Stimulated activated CD4-positive, alpha-beta T cell treated with anti-CD3 and anti-CD28 coated beads, Interleukin-2, amount 100 ng/mL, for 4 hours (primary cell): ENCODE results near the gene POM121L2.
"Not testable (repeated sequence)": the region's sequence is repeated elsewhere in the genome, so short reads cannot be mapped to it uniquely, and the experiment has no call there.

Experiments used
- DNase-seq: peaks from one replicate; pipeline ENCODE4 v3.0.0-alpha.2; 2020; ENCODE audit warnings: low read depth

The POM121L2 gene

DNA sequence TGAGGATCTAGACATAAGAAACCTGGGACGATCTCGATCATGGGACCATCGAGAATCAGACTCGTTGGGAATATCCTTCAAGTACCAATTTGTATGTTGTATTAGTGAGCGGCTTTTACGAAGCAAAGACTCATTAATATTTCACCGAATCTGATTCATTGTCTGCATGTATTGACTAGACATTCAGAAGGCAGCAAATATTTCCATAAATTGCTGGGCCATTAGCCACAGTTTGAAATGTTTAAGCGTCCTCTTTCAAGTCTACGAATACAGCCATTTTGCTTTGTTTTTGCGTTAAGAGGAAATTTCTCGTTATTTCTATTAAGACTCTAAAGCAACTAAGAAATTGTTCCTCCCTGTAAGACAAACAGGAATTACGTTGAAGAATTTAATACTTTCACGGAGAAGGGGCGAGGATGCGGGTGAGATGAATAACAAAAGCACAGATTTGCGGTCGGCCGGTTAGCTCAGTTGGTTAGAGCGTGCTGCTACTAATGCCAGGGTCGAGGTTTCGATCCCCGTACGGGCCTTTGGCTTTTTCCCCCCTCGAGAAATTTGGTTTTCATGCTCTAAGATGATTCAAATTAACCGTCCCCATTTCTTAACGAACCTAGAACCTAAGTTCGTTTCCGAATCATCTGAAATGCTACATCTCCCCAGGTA, 18.5 kb downstream of the POM121L2 start:
- DNase-seq = no peak

DNA sequence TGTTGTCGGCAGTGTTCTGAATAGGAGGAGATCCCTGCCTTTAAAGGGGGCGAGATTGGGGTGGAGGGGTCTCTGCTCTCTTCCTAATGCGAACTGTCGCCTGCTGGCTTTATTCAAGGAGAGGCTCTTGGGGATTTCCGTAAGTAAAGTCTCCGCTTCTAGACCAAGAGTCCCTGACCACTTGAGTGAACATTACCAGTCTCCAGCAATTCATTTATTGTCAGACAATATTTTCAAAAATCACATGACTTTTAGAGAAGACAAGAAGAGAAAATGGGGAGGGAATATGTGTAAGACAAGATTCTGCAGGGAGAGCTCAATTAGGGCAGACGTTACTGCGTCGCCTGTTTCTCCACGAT, 21.2 kb downstream of the POM121L2 start:
- no peak for DNase-seq

DNA sequence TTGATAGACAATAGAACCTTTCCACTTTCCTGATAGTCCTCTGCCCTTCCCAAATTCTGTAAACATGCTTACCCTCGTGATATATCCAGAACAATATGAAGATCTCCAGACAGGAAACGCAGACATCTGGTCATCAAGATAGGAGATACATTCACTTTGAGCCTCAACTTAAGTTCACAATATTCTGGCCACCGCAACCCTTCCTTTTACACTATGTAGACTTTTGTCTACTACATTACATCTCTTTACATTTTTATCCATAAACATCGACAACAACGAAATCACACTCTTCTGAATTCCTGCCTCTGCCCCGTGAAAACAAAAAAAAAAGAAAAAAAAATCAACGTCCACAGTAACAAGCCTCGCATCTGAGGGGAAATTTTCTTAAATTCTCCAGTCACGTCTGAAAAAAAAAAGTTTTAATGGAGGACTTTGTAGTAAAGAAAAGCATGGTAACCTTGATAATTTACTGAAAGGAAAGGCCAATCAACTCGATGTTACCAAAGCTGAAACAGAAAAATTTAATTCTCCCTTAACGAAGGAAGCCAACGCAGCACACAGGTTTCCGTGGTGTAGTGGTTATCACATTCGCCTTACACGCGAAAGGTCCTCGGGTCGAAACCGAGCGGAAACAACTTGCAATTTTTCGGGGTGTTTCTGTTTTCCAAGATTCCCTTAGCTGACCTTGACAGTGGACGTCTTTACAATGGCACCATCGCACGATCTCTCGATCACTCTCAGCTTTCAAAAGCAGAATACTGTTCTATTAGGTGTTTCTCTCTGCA, 21.8 kb downstream of the POM121L2 start:
- DNase-seq = no peak

DNA sequence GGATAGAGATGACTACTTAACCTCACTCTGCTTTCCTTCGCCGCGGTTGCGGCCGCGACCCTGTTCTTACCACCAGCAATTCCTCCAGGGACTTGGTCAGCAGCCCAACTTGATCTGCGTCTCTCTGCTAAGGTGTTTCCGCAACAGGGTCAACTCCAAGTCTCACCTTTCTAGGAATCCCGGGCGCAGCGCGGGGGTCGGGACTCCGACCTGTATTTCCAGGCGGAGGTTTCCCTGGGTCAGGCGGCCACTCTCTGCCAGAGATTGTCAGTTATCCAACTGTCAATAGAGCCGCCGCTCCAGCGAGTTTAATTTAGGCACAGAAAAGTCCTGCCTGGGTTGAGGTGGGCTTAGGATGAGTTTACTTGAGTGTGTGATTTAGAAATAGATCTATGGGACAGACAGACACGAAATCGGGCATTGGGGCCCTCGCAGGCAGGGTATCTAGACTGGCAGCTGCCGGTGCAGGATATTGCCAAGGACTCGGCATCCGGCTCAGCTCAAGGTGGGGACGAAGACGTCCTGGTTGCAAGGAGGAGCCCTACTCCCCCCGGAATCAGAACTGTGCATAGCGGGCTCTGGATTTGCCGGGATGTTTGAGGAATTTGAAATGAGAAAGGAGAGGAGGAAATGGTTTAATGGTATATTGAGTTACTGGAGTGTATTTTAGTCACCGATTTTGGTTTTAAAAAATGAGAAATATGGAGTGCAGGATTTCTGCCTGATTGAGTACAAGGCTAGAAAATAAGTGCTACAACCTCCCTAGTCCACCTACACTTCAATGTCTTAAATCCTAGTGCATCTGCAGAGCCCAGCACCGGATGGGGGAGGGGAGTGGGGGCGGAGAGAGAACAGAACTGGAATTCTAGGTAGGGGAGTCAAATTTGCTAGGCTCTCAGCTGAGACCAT, 23.7 kb downstream of the POM121L2 start:
- no peak for DNase-seq

DNA sequence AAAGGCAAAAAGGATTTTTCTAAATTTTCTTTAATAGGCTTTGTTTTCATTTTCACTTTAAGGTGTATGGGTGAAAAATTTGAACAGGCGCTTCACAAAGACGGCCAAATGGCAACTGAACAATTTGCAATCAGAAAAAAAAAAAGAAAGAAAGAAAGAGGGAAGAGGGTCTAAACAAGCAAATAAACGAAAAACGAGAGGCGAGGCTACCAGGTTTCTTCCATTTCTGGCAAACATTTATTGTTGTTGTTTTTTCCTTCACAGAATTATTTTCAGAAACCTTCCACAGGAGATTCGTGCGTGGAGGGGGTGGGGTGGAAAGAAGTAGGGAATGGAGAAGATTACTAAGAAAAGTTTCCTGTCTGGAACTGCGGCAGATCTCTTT, 24.3 kb downstream of the POM121L2 start:
- DNase-seq = no peak

DNA sequence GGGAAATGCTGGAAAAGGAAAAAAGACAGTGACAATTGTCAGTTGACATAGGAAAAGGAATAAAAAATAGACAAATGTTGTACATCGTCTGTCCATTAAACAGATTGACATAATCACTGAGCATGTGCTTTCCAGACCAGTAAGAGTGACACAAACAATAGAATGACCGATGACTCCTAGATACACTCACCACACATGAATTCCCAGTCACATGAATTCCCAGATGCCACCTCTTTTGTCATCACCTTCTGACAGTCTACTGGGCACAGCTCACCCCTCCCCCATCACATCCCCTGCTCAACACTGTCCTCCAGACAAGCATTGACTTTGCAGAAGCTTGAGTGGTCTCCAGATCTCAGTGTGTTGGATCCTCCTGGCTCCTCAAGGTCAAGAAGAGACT, 25.9 kb downstream of the POM121L2 start:
- no peak for DNase-seq

DNA sequence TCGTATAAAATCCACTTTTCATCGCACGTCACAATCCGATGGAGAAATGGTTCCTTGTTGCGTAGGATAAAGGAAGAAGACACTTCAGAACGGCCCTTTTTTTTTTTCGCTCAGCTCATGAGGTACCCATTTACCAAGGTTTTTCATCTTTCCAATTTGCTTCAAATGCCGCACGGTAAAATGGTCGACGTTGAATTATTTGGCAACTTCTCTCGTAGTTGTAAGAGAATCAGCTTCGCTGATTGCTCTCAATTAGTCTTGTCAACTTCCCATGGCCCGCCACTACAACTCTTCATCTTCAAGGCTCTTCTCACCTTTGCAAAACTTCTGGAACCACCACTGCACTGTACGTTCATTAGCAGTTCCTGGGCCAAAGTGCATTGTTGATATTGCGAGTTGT, 28.8 kb downstream of the POM121L2 start:
- DNase-seq = no peak

DNA sequence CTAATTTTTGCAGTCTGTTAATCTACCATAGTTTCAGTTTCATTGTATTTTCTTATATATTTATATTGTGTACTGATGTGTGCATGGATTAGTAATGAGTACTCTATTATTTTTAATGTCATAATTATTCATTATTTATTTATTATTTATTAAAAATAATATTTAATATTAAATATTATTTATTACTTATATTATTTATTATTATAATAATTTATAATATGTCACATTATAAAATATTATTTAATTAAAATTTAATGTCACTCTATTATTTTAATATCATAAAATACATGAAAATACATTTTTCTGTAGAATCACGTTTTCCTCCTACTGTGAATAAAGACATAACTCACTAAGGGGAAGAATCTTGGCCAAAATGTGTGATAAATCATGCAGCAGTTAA, 30.5 kb downstream of the POM121L2 start:
- DNase-seq = no peak

DNA sequence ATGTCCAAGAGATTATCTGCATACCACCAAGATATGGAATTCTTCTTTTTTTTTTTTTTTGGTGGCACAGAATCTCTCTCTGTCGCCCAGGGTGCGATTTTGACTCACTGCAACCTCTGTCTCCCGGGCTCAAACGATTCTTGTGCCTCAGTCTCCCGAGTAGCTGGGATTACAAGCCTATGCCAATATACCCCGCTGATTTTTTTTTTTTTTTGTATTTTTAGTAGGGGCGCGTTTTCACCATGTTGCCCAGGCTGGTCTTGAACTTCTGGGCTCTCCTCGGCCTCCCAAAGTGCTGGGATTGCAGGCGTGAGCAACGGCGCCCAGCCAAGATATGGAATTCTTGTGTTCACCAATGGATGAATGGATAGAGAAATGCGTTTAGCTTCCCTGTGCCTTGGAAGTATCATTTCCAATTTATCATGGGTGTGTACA, 31.0 kb downstream of the POM121L2 start:
- DNase-seq = no peak

DNA sequence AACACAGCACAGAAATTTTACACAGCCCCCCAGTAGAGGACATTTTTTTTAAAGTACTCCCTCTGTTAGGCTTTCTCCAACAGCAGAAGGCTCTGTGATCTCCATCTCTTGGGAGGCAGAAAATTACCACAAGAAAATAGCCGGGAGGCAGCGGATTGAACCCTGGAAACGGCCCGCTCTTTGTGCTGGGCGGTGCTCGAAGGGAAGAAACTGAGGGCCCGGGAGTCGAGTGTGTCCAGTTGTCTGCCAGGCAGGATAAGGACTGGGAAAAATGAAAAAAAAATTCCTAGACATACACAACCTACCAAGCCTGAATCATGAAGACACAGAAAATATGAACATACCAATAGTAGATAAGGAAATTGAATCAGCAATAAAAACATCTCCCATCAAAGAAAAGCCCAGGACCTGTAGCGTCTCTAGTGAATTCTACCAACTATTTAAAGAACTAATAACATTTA, 31.5 kb downstream of the POM121L2 start:
- DNase-seq = no peak

DNA sequence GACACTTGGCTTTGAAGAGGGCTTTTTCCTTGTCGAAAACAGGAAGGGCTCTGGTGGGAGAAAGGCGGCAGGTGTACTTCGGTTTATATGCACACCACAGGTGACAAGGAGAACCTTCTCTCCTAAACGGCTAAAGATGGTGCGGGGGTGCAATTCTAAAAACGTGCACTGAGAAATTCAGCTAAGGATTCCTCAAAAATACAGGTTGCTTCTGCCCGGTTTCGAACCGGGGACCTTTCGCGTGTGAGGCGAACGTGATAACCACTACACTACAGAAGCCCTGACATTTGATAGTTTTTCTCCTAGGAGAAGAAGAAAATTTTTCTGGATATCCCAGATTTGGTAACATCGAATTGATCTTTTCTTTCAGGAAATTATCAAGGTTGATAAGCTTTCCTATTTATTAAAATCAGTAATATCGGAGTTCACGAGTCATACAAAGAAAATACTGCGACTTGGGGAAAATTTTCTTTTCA, 32.0 kb downstream of the POM121L2 start:
- no peak for DNase-seq

DNA sequence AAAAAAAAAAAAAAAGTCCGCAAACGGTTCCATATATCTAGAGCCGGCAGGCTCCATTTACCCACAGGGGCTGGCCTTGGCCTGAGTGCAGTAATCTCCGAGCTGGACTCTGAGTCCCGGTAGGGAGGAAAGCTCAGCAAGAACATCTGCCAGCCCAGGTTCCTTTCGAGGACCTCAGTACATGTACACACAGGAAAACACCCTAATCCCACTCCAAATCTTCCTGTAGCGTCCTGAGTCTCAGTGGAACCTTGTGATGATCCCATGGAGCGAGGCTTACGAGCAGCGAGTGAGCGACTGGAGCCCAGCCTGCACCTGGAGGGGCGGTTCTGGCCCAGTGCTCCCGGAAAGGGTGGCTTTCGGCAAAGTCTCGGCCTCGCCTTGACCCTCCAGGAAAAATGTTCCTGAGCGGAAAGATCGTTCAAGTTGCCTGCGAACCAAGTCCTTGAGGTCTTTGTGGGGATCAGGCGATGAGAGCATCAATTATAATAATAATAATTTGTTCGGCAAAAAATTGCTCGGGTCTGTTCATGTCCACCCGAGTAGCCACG, 32.5 kb downstream of the POM121L2 start:
- no peak for DNase-seq

DNA sequence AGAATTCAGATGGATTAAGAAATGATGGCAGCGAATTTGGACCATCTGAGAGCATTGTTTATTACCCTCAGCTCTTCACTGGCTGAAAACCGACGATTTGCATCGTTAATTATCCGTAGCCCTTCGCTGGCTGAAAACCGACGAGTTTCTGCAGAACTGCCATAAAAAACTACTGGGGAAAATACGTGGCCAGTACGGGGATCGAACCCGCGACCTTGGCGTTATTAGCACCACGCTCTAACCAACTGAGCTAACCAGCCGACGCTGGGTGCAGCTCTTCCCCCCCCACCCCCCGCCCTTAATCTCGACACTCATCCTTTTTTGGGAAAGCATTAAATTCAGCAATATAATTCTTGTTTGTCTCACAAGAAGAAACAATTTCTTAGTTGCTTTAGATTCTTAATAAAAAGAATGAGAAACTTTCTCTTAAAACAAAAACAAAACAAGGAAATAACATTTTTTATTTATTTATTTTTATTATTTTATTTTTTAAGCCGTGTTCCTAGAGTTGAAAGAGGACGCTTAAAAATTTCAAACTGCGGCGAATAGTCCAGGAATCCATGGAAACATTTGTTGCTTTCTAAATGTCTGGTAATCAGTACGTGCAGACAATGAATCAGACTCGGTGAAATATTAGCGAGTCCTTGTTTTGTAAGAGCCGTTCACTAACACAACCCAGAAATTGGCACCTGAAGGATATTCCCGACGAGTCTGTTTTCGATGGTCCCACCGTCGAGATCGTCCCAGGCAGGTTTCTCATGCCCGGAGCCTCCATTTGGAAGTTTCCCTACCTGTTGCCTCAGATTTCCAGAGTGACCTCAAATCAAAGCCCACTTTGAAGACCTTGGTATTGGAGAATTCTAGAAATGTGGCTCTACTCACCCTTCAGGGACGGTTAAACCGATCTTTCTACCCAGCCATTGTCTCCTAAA, 36.8 kb downstream of the POM121L2 start:
- no peak for DNase-seq

DNA sequence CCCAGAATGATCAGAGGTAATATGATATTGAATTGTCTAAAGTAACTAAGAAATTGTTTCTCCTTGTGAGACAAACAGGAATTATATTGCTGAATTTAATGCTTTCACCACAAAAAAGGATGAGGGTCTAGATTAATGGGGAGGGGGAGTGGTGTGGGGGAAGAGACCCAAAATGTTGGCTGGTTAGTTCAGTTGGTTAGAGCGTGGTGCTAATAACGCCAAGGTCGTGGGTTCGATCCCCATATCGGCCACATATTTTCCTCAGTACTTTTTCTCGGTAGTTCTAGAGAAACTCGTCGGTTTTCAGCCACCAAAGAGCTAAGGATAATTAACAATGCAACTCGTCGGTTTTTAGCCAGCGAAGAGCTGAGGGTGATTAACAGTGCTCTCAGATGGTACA, 38.3 kb downstream of the POM121L2 start:
- no peak for DNase-seq

DNA sequence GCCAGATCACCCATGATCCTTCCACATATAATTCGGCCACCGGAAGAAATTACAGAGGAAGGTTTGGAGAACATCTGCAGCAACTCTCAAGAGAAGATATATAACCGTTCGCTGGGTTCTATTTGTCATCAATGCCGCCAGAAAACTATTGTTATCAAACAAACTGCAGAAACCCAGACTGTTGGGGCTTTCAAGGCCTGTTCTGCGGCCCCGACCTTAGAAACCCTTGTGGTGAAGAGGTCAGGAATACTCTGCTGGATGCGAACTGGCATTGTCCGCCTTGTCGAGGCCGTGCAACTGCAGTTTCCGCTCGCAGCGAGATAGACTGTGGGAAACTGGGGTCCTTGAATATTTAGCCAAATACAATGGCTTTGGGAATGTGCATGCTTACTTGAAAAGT, 43.3 kb downstream of the POM121L2 start:
- no peak for DNase-seq

DNA sequence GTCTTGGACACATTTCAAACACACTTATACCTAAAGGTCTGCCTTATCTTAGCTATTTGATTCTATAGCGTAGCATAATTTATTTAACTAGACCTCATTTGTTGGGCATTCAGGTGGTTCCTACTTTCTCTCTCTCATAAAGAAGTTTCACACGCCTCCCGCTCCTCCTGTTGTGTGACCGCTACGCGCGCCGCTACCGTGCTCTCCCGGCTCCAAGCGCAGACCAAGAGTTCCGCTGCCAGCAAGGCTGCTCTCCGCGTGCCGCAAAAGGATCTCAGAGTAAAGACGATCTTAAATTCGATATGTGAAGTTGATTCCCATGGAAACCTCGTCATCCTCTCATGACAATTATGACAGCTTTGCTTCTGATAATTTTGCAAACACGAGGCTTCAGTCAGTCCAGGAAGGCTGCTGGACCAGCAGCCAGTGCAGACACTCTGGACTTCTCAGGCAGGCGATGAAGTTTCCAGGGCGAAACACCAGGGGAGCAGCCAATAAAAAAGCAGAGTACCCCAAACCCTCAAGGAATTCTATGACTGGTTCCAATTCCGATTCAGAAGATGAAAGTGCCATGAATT, 44.1 kb downstream of the POM121L2 start:
- DNase-seq = no peak

DNA sequence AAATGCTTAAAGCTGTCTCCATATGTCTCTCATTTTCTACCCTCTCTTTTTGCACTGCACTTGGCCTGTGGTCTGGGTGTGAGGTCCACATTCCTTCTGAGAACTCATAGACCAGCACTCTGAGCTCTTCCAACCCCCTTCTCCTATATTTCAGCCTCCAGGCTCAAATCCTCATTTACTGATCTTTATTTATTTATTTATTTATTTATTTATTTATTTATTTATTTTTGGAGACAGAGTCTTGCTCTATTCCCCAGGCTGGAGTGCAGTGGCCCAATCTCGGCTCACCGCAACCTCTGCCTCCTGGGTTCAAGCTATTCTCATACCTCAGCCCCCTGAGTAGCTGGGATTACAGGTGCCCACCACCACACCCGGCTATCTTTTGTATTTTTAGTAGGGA, 45.1 kb downstream of the POM121L2 start:
- DNase-seq = not testable (repeated sequence)

DNA sequence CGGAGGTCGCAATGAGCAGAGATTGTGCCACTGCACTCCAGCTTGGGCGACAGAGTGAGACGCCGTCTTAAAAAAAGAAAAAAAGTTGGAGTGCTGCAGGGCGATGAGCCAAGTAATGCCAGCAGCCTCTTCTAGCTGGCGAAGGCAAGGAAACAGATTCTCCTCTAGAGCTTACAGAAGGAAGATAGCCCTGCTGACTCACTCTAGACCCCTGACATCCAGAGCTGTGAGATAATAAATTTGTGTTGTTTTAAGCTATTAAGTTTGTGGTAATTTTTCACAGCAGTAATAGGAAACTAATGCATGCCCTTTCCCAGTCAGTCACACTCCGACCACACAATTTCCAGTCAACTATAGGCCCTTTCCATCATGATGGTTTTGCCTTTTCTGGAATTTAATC, 48.2 kb downstream of the POM121L2 start:
- DNase-seq = no peak

DNA sequence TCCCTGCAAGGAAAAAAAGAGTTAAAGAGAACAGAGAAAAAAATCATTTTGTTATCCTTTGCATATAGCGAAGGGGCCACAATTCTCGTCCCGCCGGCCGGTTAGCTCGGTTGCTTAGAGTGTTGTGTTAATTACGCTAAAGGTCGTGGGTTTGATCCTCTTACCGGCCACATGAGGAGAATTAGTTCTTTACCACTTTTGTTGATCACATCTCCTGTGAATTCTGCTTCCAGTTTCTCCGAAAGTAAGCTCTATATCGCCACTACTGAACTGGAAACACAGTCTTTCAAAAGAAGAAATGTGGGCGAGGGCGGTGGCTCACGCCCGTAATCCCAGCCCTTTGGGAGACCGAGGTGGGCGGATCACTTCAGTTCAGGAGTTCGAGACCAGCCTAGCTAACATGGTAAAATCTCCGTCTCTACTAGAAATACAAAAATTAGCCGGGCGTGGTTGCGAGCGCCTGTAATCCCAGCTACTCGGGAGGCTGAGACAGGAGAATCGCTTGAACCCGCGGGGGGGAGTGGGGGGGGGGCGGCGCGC, 51.2 kb downstream of the POM121L2 start:
- no peak for DNase-seq

DNA sequence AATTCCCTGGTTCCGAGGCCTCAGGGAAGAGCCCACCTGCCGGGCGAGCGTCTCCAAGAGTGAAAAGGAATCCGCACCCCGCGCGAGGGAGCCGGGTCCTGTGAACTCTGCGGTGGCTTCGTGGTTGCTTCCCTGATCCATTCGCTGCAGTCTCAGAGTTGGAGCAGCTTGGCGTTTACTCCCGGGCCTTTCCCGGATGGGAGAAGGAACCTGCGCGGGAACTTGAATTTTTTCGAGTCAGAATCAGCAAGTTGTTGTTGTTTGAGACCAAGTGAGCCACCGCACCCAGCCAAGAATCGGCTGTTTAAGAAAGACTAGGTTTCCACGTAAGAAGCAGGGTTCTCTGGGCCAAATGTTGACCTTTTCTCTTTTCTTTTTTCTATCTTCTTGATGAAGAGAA, 51.7 kb downstream of the POM121L2 start:
- no peak for DNase-seq
